HCT116 (cell line): ENCODE measurements around the gene HACD1. TPM values are rescaled to one million over a fixed set of nuclear protein-coding genes. Genes with fewer than 3 reads are reported as not detected.

ENCODE experiments used
- ATAC-seq: fragments of 200-7000 bp; cut with Tn5 transposase; 2 replicates; pipeline ENCODE4 v1.9.1; 2020; ENCODE audit warnings: mild to moderate bottlenecking, moderate library complexity
- BruUV-seq: library from RNA; stranded (reverse); fragments of 400-500 nt; replicated peaks from 2 replicates; lab custom pipeline; 2021; lab: Mats Ljungman, UMichigan
- CTCF ChIA-PET: fragments of 300-600 bp; sonication (Branson Sonifier 250); formaldehyde crosslinking; loops from one replicate; lab custom pipeline; 2021; ENCODE audit warnings: antibody characterized with exemption; lab: Charles Lee
- POLR2A ChIA-PET: fragments of 300-600, 350-600 bp; sonication (Branson Sonifier 250); formaldehyde crosslinking; loops from one replicate; lab custom pipeline; 2021; ENCODE audit warnings: antibody characterized with exemption; lab: Charles Lee
- RAD21 ChIA-PET, 2 experiments: fragments of 300-600 bp; sonication (Branson Sonifier 250); formaldehyde crosslinking; loops; one replicate each; lab custom pipeline; 2023; ENCODE audit warnings: low total read pairs in 2 of 2; ENCODE audit not compliant: uncharacterized antibody in 2 of 2, unreplicated experiment in 2 of 2, low non-redundant PET in 1 of 2; lab: Charles Lee
- DNase-seq: peaks from one replicate; pipeline ENCODE4 v3.0.0-alpha.2; 2010; ENCODE audit warnings: low read depth, low spot score
- H2AFZ ChIP-seq: fragments of 200-600 bp; shearing (Covaris generic), sonication (generic); 2 replicates; pipeline ENCODE4 v1.6.1; 2017; ENCODE audit warnings: low read depth, mixed run types, mixed read lengths, antibody characterized with exemption, low read length; ENCODE audit not compliant: poor library complexity, severe bottlenecking
- H3K27ac ChIP-seq: 2 replicates; pipeline ENCODE4 v1.5.1; 2012; ENCODE audit warnings: low read depth, low read length
- H3K27me3 ChIP-seq: fragments of 200-600 bp; sonication (generic); 2 replicates; pipeline ENCODE4 v1.6.1; 2016; ENCODE audit warnings: mixed run types, low read length, mixed read lengths; ENCODE audit not compliant: insufficient read depth
- H3K36me3 ChIP-seq, 2 experiments: fragments of 200-500 bp in 1 of 2; fragments of 200-600 bp in 1 of 2; sonication (Bioruptor generic) in 1 of 2; sonication (generic) in 1 of 2; 2 replicates each; pipeline versions ENCODE4 v1.5.1 to v1.6.1; 2014 to 2016; ENCODE audit warnings: low read length in 2 of 2, inconsistent platforms in 1 of 2, mixed read lengths in 1 of 2, mixed run types in 1 of 2; ENCODE audit not compliant: insufficient read depth in 2 of 2, control insufficient read depth in 1 of 2
- H3K4me1 ChIP-seq, 2 experiments: fragments of 200-600 bp in 1 of 2; sonication (generic) in 1 of 2; 2 replicates each; pipeline versions ENCODE4 v1.5.1 to v1.6.1; 2012 to 2017; ENCODE audit warnings: low read length in 2 of 2, inconsistent platforms in 1 of 2, mild to moderate bottlenecking in 1 of 2, mixed read lengths in 1 of 2, mixed run types in 1 of 2, moderate library complexity in 1 of 2; ENCODE audit not compliant: insufficient read depth in 2 of 2, control insufficient read depth in 1 of 2
- H3K4me2 ChIP-seq: fragments of 200-600 bp; sonication (generic); 2 replicates; pipeline ENCODE4 v1.6.1; 2017; ENCODE audit warnings: mixed run types, low read length, mixed read lengths
- H3K4me3 ChIP-seq, 2 experiments: fragments of 200-600 bp in 1 of 2; sonication (generic) in 1 of 2; replicated peaks in 1 of 2; 2 replicates each; pipeline ENCODE4 v1.5.1; 2011 to 2016; ENCODE audit warnings: low read length in 2 of 2, control low read depth in 1 of 2, low read depth in 1 of 2, mild to moderate bottlenecking in 1 of 2, mixed read lengths in 1 of 2, mixed run types in 1 of 2
- H3K79me2 ChIP-seq: fragments of 200-600 bp; sonication (generic); 2 replicates; pipeline ENCODE4 v1.6.1; 2017; ENCODE audit warnings: mild to moderate bottlenecking, mixed run types, low read length, moderate library complexity, mixed read lengths; ENCODE audit not compliant: insufficient read depth
- H3K9ac ChIP-seq: fragments of 200-600 bp; sonication (generic); 2 replicates; pipeline ENCODE4 v1.6.1; 2016; ENCODE audit warnings: low read length, mixed read lengths
- H3K9me2 ChIP-seq: fragments of 200-600 bp; sonication (generic), shearing (Covaris generic); 2 replicates; pipeline ENCODE4 v1.6.1; 2017; ENCODE audit warnings: mixed run types, mild to moderate bottlenecking, moderate library complexity; ENCODE audit not compliant: insufficient read depth
- H3K9me3 ChIP-seq, 2 experiments: fragments of 200-500 bp in 1 of 2; fragments of 200-600 bp in 1 of 2; sonication (Bioruptor generic) in 1 of 2; sonication (generic) in 1 of 2; 2 replicates each; pipeline ENCODE4 v1.6.1; 2014 to 2017; ENCODE audit warnings: low read length in 2 of 2, mixed read lengths in 2 of 2, inconsistent platforms in 1 of 2, low read depth in 1 of 2, mild to moderate bottlenecking in 1 of 2, mixed run types in 1 of 2, moderate library complexity in 1 of 2; ENCODE audit not compliant: control insufficient read depth in 1 of 2, insufficient read depth in 1 of 2
- H4K20me1 ChIP-seq: fragments of 200-600 bp; sonication (generic), shearing (Covaris generic); 2 replicates; pipeline ENCODE4 v1.6.1; 2017; ENCODE audit warnings: mixed run types, mild to moderate bottlenecking, moderate library complexity; ENCODE audit not compliant: insufficient read depth
- CBX3 ChIP-seq: IDR thresholded peaks from 2 replicates; pipeline ENCODE4 v1.6.1; 2012; ENCODE audit warnings: low read depth
- CEBPB ChIP-seq: IDR thresholded peaks from 2 replicates; pipeline ENCODE4 v1.6.1; 2012; ENCODE audit warnings: low read depth
- ELF1 ChIP-seq: IDR thresholded peaks from 2 replicates; pipeline ENCODE4 v1.6.1; 2012; ENCODE audit warnings: low read depth, borderline replicate concordance
- FOSL1 ChIP-seq: IDR thresholded peaks from 2 replicates; pipeline ENCODE4 v1.6.1; 2012; ENCODE audit warnings: low read depth
- JUND ChIP-seq: IDR thresholded peaks from 2 replicates; pipeline ENCODE4 v1.6.1; 2012
- intact Hi-C: fragments of 100-400 bp; cut with micrococcal nuclease; formaldehyde crosslinking; loops from 2 replicates; pipeline ENCODE4 v1.10.0; 2022
- total RNA-seq: library from RNA; stranded (reverse); gene quantifications from one replicate; pipeline ENCODE4 v1.2.1, GENCODE V29; 2021; ENCODE audit not compliant: unreplicated experiment
- TF ChIP-seq, protein P1 (sequence below): IDR thresholded peaks from 2 replicates; pipeline ENCODE4 v1.6.1; 2012
- TF ChIP-seq, protein P2 (sequence below): IDR thresholded peaks from 2 replicates; pipeline ENCODE4 v1.6.1; 2011; ENCODE audit warnings: mild to moderate bottlenecking, low read length, moderate library complexity; ENCODE audit not compliant: insufficient replicate concordance; ENCODE audit errors: extremely low read depth

HACD1 gene
- total RNA-seq, 1 experiment from 2014 or later: 21.6 TPM

DNA sequence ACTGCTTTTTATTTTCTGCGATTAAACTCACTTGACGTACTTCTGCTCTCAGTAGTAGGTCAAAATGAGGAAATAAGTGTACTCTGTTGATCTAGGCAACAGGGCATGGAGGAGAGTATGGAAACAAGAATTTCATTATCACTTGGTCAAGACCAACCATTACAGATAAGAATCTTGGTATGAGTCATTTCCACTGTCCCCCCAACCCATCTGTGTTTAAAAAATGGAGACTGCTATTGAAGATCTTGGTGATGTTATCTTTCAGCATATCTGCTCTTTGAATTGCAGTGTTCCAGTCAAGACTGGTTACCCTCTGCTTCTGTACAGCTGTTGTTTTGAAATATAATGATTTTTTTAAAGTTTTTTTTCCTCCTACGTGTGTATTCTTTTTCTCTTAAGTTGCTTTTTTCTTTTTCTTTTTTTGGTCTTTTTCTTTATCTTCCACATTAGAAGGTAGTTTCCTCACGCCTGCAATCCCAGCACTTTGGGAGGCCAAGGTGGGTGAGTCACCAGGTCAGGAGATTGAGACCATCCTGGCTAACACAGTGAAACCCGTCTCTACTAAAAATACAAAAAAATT, 38.5 kb upstream of the HACD1 start:
- Histone ChIP-seq H3K9me2 (no peaks in the 10 kb centered on the region), H3K79me2 (peaks cover 92% of the 10 kb centered on the region), H3K9ac (peak overlapping the region; percentile 37), H3K9me3 (peaks cover 0 to 8% of the 10 kb centered on the region in 2 experiments; a peak in 1 of 4 replicates), H3K4me3 (peak overlapping the region in 1 of 2 experiments; percentile 49; a peak in 2 of 4 replicates), H3K4me2 (peak overlapping the region; percentile 73), H3K27ac (peak overlapping the region; percentile 93), H3K4me1 (peaks cover 52 to 69% of the 10 kb centered on the region in 2 experiments), H4K20me1 (0 out of 2 replicates have a peak, but pooled peaks cover 6% of the 10 kb centered on the region), H3K27me3 (no peaks in the 10 kb centered on the region), H3K36me3 (peaks cover 0 to 11% of the 10 kb centered on the region in 2 experiments; a peak in 1 of 4 replicates), H2AFZ (no peak overlapping the region)
- CTCF ChIA-PET: no interaction called here
- POLR2A ChIA-PET: interaction anchor here (0.7 kb wide), 1 partner anchor 12 kb away, joined by 3 read pairs; the partner anchor contains the start of gene STAM
- ATAC-seq: peak; percentile 65
- RAD21 ChIA-PET: interaction anchor here in 1 of 2 experiments (0.7 kb wide), 1 partner anchor 11 kb away, joined by 3 read pairs; no protein-coding TSS in a partner anchor
- no TSS peak for BruUV-seq
- DNase-seq: no peak
- intact Hi-C loops: no loop called here
- TF ChIP-seq, protein P1, sequence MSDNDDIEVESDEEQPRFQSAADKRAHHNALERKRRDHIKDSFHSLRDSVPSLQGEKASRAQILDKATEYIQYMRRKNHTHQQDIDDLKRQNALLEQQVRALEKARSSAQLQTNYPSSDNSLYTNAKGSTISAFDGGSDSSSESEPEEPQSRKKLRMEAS: 0 out of 2 replicates have a peak, but pooled peaks have one; percentile 28
- TF ChIP-seq ELF1: no peak
- peak; percentile 37 for TF ChIP-seq JUND
- no peak for TF ChIP-seq CEBPB
- TF ChIP-seq FOSL1: peak; percentile 35

DNA sequence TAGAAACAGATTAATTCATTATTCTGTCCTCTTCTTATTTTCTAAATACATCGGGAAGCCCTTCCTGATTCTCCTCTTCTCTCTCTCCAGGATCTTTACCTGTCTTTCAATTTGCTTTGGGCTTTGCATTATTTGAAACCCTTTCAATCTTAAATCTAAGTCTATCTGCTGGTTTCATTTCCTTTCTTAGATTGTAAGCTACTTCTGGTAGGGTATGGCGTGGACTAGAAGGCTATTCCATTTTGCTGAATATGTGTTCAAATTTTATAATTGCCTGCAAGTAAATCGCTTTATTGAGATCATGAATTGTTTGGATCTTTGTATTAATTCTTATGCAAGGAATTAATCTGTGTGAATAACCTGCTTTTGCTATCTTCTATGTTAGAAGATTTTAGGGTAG, 37.8 kb upstream of the HACD1 start:
- peak overlapping the region in 1 of 2 experiments; percentile 49; a peak in 2 of 4 replicates for H3K4me3 ChIP-seq
- H3K4me2 ChIP-seq: peak overlapping the region; percentile 73
- H3K27ac ChIP-seq: peak overlapping the region; percentile 93
- ChIA-PET RAD21 (no interaction called here), CTCF (no interaction called here), POLR2A (no interaction called here)
- no peak for ATAC-seq
- H3K4me1 ChIP-seq: peaks cover 58 to 75% of the 10 kb centered on the region in 2 experiments
- H3K9me2 ChIP-seq: no peaks in the 10 kb centered on the region
- peaks cover 0 to 8% of the 10 kb centered on the region in 2 experiments; a peak in 1 of 4 replicates for H3K9me3 ChIP-seq
- H4K20me1 ChIP-seq: 0 out of 2 replicates have a peak, but pooled peaks cover 6% of the 10 kb centered on the region
- no peaks in the 10 kb centered on the region for H3K27me3 ChIP-seq
- peak overlapping the region; percentile 37 for H3K9ac ChIP-seq
- no TSS peak for BruUV-seq
- H3K79me2 ChIP-seq: peaks cover 92% of the 10 kb centered on the region
- intact Hi-C loops: no loop called here
- no peak for DNase-seq
- TF ChIP-seq CBX3: no peak
- TF ChIP-seq, protein P2, sequence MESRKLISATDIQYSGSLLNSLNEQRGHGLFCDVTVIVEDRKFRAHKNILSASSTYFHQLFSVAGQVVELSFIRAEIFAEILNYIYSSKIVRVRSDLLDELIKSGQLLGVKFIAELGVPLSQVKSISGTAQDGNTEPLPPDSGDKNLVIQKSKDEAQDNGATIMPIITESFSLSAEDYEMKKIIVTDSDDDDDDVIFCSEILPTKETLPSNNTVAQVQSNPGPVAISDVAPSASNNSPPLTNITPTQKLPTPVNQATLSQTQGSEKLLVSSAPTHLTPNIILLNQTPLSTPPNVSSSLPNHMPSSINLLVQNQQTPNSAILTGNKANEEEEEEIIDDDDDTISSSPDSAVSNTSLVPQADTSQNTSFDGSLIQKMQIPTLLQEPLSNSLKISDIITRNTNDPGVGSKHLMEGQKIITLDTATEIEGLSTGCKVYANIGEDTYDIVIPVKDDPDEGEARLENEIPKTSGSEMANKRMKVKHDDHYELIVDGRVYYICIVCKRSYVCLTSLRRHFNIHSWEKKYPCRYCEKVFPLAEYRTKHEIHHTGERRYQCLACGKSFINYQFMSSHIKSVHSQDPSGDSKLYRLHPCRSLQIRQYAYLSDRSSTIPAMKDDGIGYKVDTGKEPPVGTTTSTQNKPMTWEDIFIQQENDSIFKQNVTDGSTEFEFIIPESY: no peak
- H3K36me3 ChIP-seq: peaks cover 0 to 11% of the 10 kb centered on the region in 2 experiments; a peak in 1 of 4 replicates
- no peak overlapping the region for H2AFZ ChIP-seq
